Naive B cell (primary cell): ENCODE results near the gene GPR142. TPM values are rescaled to one million over a fixed set of nuclear protein-coding genes. Genes with fewer than 3 reads are reported as not detected.

ENCODE experiments used
- ATAC-seq, 2 donors: fragments of 150-1000 bp; cut with Tn5 transposase; 2 replicates each; pipeline ENCODE4 v1.10.0; 2021; ENCODE audit warnings: low read depth in 2 of 2, mild to moderate bottlenecking in 2 of 2, moderate library complexity in 2 of 2
- DNase-seq: peaks from one replicate; pipeline ENCODE4 v3.0.0; 2022
- H3K27ac Mint-ChIP-seq, 6 donors: one replicate each; pipeline ENCODE4 v1.8.0; 2020 to 2022; ENCODE audit warnings: mild to moderate bottlenecking in 6 of 6, mixed read lengths in 6 of 6, moderate library complexity in 5 of 6, inconsistent platforms in 2 of 6
- H3K27me3 Mint-ChIP-seq, 3 donors: one replicate each; pipeline ENCODE4 v1.8.0; 2021 to 2022; ENCODE audit warnings: mixed read lengths in 3 of 3, mild to moderate bottlenecking in 1 of 3
- H3K36me3 Mint-ChIP-seq, 2 donors: one replicate each; pipeline ENCODE4 v1.8.0; 2020 to 2022; ENCODE audit warnings: mixed read lengths in 2 of 2, inconsistent platforms in 1 of 2, mild to moderate bottlenecking in 1 of 2
- H3K4me1 Mint-ChIP-seq, 3 donors: one replicate each; pipeline ENCODE4 v1.8.0; 2020 to 2022; ENCODE audit warnings: mixed read lengths in 3 of 3, inconsistent platforms in 1 of 3, mild to moderate bottlenecking in 1 of 3, moderate library complexity in 1 of 3
- H3K4me3 Mint-ChIP-seq, 8 donors: one replicate each; pipeline ENCODE4 v1.8.0; 2020 to 2022; ENCODE audit warnings: mild to moderate bottlenecking in 8 of 8, mixed read lengths in 8 of 8, moderate library complexity in 8 of 8, inconsistent platforms in 2 of 8
- H3K9me3 Mint-ChIP-seq, 7 donors: one replicate each; pipeline ENCODE4 v1.8.0; 2020 to 2022; ENCODE audit warnings: mixed read lengths in 7 of 7, mild to moderate bottlenecking in 5 of 7, inconsistent platforms in 2 of 7, moderate library complexity in 1 of 7
- polyA plus RNA-seq, 6 donors: library from polyadenylated mRNA; unstranded; fragments of 300-500 nt; fragmentation: Illumina TruSeq; gene quantifications; one replicate each; pipeline ENCODE4 v1.2.3, GENCODE V29; 2021; ENCODE audit warnings: low read depth in 6 of 6

Gene GPR142
- polyA plus RNA-seq, 6 donors from 2014 or later = not detected

DNA sequence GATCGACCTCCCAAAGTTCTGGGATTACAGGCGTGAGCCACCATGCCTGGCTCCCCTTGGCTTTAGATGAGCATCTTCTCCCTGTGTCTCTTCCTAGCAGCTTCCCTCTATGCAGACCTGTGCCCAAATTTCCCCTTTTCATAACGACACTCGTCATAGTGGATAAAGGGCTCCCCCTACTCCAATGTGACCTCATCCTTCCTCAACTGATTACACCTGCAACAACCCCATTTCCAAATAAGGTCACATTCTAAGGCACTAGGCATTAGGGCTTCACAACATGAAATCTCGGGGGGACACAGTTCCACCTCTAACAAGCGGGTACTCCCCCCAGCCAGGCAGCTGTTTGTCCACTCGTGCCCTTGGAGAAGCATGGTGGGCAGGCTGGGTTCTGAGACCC, 31.0 kb upstream of the GPR142 start:
- no peaks in the 10 kb centered on the region for H3K4me1 Mint-ChIP-seq
- no peaks in the 10 kb centered on the region for H3K36me3 Mint-ChIP-seq
- peaks cover 0 to 22% (median 0%) of the 10 kb centered on the region in 3 donors for H3K27me3 Mint-ChIP-seq
- peak overlapping the region in 1 of 8 donors; percentile 18 for H3K4me3 Mint-ChIP-seq
- H3K27ac Mint-ChIP-seq = no peak overlapping the region
- no peak for DNase-seq
- peaks cover 0 to 19% (median 6%) of the 10 kb centered on the region in 7 donors for H3K9me3 Mint-ChIP-seq
- ATAC-seq = no peak

DNA sequence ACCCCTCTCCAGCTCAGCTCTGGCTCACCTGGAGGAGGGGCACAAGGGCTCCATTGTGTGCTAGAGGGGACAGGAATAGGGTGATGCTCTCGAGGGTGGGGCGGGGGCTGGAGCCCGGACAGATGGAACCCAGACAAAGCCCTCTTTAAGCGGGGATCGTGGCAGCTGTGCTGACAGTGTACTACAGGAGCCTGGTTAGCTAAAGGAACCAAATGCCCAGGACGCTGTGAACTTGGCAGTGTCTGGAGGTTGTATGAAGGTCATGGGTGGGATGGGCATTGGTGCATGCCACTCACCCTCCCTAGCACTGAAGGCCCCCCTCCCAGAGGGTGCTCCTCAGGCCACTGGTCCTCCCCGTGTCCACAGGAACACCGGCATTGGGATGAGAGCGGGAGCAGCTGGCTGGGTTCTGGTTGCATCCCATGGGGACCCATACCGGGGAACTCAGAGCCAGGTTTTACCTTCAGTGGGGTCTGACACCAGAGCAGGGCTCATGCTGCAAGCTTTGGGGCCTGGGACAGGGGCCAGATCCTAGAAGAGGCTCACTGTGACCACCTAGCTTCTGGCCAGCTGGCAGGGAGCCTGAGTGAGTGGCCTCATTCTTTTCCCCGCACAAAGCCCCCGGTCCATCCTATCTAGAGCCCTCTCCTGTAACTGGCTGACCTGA, 29.3 kb upstream of the GPR142 start:
- no peak overlapping the region for H3K27ac Mint-ChIP-seq

DNA sequence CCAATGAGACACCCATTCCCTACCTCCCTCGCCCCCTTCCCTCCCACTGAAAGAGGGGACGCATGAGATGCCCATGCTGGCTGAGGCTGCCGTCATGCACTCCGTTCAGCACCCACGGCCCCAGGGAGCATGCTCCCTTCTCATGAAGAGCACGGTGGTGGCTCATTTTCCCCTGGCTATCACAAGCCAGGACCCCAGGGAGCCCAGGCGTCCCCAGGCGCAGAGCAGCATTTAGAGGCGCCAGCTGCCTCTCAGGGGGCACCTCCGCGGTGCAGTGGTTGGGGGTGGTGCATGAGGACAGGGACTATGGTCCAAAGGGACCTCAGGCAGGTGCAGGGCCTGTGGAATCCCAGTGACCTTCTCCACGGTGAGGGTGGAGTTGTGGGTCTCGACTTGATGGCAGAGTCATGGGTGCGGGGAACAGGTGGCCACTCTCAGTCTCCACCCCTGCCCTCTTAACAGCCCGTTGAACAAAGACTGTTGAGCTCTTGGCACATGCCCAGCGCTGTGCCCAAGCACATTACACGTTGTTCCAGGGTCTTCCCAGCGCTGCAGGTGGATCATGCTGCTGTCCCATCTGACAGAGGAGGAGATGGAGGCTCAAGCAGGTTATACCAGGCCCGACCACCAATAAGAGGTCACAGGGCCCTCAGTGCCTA, 27.6 kb upstream of the GPR142 start:
- H3K36me3 Mint-ChIP-seq = no peaks in the 10 kb centered on the region
- ATAC-seq (no peak), DNase-seq (no peak)
- no peaks in the 10 kb centered on the region for H3K4me1 Mint-ChIP-seq
- no peak overlapping the region for H3K4me3 Mint-ChIP-seq
- H3K9me3 Mint-ChIP-seq = peaks cover 0 to 9% (median 3%) of the 10 kb centered on the region in 7 donors
- H3K27ac Mint-ChIP-seq = peak overlapping the region in 2 of 6 donors; percentile 66 to 72
- H3K27me3 Mint-ChIP-seq = peaks cover 0 to 24% (median 3%) of the 10 kb centered on the region in 3 donors

More for the DNA sequence above, 29.3 kb upstream of the GPR142 start:
- no peaks in the 10 kb centered on the region for H3K36me3 Mint-ChIP-seq
- DNase-seq (no peak), ATAC-seq (no peak)
- H3K4me1 Mint-ChIP-seq = no peaks in the 10 kb centered on the region
- peaks cover 0 to 21% (median 0%) of the 10 kb centered on the region in 3 donors for H3K27me3 Mint-ChIP-seq
- no peak overlapping the region for H3K4me3 Mint-ChIP-seq
- peaks cover 0 to 17% (median 6%) of the 10 kb centered on the region in 7 donors for H3K9me3 Mint-ChIP-seq

DNA sequence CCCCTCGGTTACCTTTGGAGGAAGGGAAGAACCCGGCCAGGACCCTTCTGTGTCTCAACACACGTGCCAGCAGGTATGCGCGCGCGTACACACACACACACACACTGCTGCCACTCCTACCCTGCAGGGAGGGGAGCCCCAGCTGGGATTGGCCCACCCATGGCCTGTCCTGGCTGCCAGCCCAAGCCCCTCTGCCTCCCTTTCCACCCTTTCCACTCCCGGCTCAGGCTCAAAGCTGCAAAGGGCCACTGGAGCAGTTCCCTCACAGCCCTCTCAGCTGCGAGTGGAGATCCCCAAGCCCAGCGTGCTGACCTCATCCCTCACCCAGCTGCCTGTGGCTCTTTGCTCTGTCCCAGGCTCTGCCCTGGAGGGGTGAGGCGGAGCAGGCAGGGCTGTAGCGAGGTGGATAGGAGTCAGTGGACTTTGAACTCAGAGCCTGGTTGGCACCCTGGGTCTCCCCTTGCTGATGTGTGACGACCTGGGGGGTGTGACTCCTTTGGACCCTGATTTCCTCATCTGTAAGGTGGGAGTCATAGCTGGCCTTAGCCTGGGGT, 26.8 kb upstream of the GPR142 start:
- ATAC-seq (no peak), DNase-seq (no peak)
- no peaks in the 10 kb centered on the region for H3K4me1 Mint-ChIP-seq
- no peak overlapping the region for H3K4me3 Mint-ChIP-seq
- peaks cover 0 to 33% (median 12%) of the 10 kb centered on the region in 3 donors for H3K27me3 Mint-ChIP-seq
- peaks cover 0 to 3% (median 0%) of the 10 kb centered on the region in 7 donors for H3K9me3 Mint-ChIP-seq
- no peak overlapping the region for H3K27ac Mint-ChIP-seq
- H3K36me3 Mint-ChIP-seq = no peaks in the 10 kb centered on the region

DNA sequence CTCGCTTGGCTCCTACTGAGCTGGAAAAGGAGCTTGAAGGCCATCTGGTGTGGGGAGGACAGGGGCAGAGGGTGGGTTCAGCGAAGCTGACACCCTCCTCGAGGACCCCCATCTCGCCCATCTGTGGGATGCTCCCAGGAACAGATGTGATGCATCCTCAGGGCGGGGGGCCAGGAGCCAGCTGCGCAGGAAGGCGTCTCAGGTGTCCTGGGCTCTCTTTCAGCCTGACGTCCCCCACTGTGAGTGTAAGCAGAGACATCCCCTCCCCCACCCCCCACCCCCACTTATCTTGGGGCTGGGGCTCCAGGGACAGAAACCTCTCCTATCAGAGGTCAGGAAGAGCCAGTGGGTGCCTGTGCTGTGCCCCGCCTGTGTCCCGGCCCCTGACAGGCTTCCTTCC, 25.1 kb upstream of the GPR142 start:
- H3K27ac Mint-ChIP-seq = no peak overlapping the region
- H3K27me3 Mint-ChIP-seq = peaks cover 0 to 37% (median 16%) of the 10 kb centered on the region in 3 donors
- H3K9me3 Mint-ChIP-seq = no peaks in the 10 kb centered on the region
- ATAC-seq = no peak
- H3K4me3 Mint-ChIP-seq = no peak overlapping the region
- no peaks in the 10 kb centered on the region for H3K4me1 Mint-ChIP-seq
- H3K36me3 Mint-ChIP-seq = no peaks in the 10 kb centered on the region
- DNase-seq = no peak

DNA sequence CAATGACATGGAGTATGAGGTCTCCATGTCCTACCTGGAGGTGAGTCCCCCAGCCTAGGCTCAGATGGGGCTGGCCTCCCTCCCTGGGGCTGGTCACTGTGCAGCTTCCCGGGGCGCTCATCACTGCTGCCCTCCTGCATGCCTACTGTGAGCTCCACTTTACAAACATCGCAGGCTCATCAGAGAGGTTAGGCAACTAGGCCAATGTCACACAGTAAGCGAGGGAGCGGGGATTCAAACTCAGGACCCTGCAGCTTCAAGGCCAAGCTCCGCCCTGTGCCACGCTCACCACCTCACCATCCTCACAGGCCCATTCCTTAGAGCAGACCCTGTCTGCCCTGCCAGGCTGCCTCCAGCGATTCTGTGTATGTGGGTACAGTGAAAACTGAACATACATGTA, 24.2 kb upstream of the GPR142 start:
- H3K9me3 Mint-ChIP-seq = no peaks in the 10 kb centered on the region
- no peaks in the 10 kb centered on the region for H3K4me1 Mint-ChIP-seq
- H3K27ac Mint-ChIP-seq = no peak overlapping the region
- H3K27me3 Mint-ChIP-seq = peaks cover 1 to 39% (median 22%) of the 10 kb centered on the region in 3 donors
- H3K36me3 Mint-ChIP-seq = no peaks in the 10 kb centered on the region
- no peak for ATAC-seq
- DNase-seq = no peak
- no peak overlapping the region for H3K4me3 Mint-ChIP-seq

DNA sequence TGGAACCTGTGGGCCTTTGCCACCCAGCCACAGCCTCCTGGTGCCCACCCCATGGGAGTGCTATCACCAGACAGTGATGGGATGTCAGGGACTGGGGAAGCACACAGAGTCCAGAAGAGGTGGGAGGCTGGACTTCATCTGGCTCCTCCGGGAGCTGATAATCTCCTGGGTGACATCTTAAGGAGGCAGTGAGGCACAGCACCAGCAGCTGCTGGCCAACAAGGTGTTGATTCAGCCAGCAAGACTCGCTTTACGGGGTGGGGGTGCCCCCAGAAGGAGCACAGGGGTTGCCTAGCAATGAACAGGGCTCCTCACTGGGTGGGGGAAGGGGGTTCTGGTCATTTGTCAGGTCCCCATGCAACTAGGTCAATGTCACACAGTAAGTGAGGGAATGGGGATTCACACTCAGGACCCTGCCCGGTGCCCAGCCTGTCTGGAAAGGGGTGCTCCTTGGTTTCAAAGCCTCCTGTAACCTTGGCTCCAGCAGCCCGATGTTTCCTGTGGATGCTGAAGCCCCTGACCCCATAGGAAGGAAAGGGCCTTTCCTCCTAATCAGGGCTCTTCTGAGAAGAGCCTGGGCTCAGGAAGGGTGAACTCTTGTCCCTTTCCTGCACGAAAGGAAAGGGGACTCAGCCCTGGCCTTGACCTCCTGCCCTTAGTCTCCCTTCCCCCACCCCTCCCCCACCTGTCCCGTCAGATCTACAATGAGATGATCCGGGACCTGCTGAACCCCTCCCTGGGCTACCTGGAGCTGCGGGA, 23.6 kb upstream of the GPR142 start:
- Mint-ChIP-seq H3K4me3 (no peak overlapping the region), H3K9me3 (peaks cover 0 to 2% (median 0%) of the 10 kb centered on the region in 7 donors), H3K4me1 (no peaks in the 10 kb centered on the region), H3K27me3 (peaks cover 7 to 41% (median 28%) of the 10 kb centered on the region in 3 donors), H3K27ac (no peak overlapping the region), H3K36me3 (no peaks in the 10 kb centered on the region)
- no peak for DNase-seq
- ATAC-seq = no peak

DNA sequence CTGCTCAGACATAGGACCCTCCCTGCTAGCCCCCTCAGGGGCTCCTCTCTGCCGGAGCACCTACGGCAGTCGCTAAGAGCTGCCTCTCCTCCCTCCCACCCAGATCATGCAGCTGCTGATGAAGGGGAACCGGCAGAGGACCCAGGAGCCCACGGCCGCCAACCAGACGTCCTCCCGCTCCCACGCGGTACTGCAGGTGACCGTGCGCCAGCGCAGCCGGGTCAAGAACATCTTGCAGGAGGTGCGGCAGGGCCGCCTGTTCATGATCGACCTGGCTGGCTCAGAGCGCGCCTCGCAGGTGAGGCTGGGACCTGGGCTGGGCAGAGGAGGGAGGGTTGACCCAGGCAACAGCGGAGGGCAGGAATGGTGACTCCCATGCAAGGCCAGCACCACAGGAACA, 22.6 kb upstream of the GPR142 start:
- H3K4me3 Mint-ChIP-seq = no peak overlapping the region
- DNase-seq (no peak), ATAC-seq (no peak)
- no peaks in the 10 kb centered on the region for H3K4me1 Mint-ChIP-seq
- H3K27me3 Mint-ChIP-seq = peaks cover 8 to 34% (median 32%) of the 10 kb centered on the region in 3 donors
- H3K9me3 Mint-ChIP-seq = peaks cover 0 to 2% (median 0%) of the 10 kb centered on the region in 7 donors
- H3K36me3 Mint-ChIP-seq = no peaks in the 10 kb centered on the region
- H3K27ac Mint-ChIP-seq = no peak overlapping the region

DNA sequence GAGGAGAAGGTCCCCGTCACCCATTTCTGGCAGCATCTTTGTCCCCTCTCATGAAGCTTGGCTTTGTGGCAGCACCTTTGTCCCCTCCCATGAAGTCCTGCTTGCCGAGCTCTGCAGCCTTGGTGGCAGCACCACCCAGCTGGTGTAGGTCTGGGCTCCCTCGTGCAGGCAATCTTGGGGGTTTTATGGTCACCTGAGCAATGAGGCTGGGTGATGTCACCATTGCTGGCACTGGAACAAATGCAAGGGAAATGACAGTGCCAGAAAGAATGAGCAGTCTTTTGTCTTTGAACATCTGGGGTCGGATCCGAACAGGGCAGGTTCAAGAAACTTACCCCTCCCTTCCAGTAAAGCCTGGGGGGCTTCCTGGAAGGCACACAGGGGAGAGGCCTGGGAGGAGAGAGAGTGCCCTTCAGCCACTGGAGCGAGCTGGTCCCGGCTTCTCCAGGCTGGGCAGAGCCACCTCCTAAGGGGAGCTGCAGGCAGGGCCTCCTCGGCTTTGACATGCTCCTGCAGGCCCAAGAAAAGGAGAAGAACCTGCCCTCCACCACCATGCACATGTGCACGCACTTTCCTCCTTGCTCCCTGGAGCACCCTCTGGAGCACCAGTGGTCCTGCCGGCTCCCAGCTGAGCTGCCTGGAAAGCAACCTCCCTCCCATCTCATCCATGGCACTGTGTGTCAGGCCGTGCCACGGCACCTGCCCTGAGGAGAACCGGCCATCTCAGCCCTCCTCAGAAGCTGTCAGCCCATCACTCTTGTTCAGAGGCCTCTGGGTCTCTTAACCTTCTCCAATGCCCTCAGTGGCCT, 21.7 kb upstream of the GPR142 start:
- DNase-seq (no peak), ATAC-seq (no peak)
- Mint-ChIP-seq H3K27me3 (peaks cover 11 to 41% (median 36%) of the 10 kb centered on the region in 3 donors), H3K4me3 (peak overlapping the region in 1 of 8 donors; percentile 60), H3K27ac (no peak overlapping the region), H3K36me3 (no peaks in the 10 kb centered on the region), H3K9me3 (peaks cover 0 to 2% (median 0%) of the 10 kb centered on the region in 7 donors), H3K4me1 (no peaks in the 10 kb centered on the region)

DNA sequence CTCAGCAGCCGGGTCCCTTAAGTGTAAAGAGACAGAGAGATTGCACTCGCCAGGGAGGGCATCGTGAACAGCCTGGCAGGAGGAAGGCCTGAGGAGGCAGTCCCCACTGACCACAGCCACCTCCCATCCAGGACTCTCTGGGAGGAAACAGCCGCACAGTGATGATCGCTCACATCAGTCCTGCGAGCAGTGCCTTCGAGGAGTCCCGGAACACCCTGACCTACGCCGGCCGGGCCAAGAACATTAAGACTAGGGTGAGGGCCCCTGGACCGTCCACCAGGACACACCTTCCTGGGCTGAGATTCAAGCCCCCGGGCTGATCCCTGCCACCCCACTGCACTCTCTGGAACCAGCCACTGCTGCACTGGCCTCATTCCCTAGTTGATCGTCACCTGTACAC, 19.7 kb upstream of the GPR142 start:
- no peaks in the 10 kb centered on the region for H3K4me1 Mint-ChIP-seq
- H3K4me3 Mint-ChIP-seq = no peak overlapping the region
- peaks cover 11 to 48% (median 45%) of the 10 kb centered on the region in 3 donors for H3K27me3 Mint-ChIP-seq
- H3K27ac Mint-ChIP-seq = no peak overlapping the region
- peaks cover 0 to 2% (median 0%) of the 10 kb centered on the region in 7 donors for H3K9me3 Mint-ChIP-seq
- ATAC-seq (no peak), DNase-seq (no peak)
- no peaks in the 10 kb centered on the region for H3K36me3 Mint-ChIP-seq

DNA sequence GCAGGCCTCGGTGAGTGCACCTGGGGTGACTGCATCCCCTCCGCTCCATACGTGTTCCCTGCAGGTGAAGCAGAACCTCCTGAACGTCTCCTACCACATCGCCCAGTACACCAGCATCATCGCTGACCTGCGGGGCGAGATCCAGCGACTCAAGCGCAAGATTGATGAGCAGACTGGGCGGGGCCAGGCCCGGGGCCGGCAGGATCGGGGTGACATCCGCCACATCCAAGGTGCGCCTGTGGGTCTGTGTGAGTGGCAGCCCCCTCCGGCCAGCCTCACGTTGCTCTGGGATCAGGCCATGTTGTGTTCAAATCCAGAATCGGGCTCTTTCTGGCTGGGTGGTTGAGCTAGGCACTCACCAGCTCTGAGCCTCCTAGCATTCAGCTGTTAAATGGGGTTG, 18.2 kb upstream of the GPR142 start:
- peaks cover 0 to 3% (median 2%) of the 10 kb centered on the region in 3 donors for H3K4me1 Mint-ChIP-seq
- no peak overlapping the region for H3K4me3 Mint-ChIP-seq
- DNase-seq (no peak), ATAC-seq (no peak)
- peaks cover 0 to 2% (median 0%) of the 10 kb centered on the region in 7 donors for H3K9me3 Mint-ChIP-seq
- no peaks in the 10 kb centered on the region for H3K36me3 Mint-ChIP-seq
- peaks cover 16 to 62% (median 60%) of the 10 kb centered on the region in 3 donors for H3K27me3 Mint-ChIP-seq
- H3K27ac Mint-ChIP-seq = no peak overlapping the region

DNA sequence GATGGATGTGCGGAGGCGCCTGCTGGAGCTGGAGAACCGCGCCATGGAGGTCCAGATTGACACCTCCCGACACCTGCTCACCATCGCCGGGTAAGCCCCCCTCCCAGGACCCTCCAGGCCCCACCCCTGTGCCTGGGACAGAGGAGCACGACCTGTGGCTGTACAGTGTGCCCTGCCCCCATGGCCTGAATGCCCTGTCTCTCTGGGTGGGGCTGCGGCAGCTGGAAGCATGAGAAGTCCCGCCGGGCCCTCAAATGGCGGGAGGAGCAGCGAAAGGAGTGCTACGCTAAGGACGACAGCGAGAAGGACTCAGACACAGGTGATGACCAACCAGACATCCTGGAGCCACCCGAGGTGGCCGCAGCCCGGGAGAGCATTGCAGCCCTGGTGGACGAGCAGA, 16.8 kb upstream of the GPR142 start:
- no peak overlapping the region for H3K27ac Mint-ChIP-seq
- peaks cover 0 to 6% (median 4%) of the 10 kb centered on the region in 3 donors for H3K4me1 Mint-ChIP-seq
- ATAC-seq = no peak

More for the DNA sequence above, 16.8 kb upstream of the GPR142 start:
- Mint-ChIP-seq H3K27me3 (peaks cover 16 to 65% (median 62%) of the 10 kb centered on the region in 3 donors), H3K36me3 (no peaks in the 10 kb centered on the region), H3K4me3 (peak overlapping the region in 1 of 8 donors; percentile 35), H3K9me3 (peaks cover 0 to 2% (median 0%) of the 10 kb centered on the region in 7 donors)
- no peak for DNase-seq
